Activated effector memory CD4-positive, alpha-beta T cell treated with anti-CD3 and anti-CD28 coated beads, Interleukin-2, amount 50 U/mL, for 16 hours (primary cell): ENCODE results near the gene FASTK.

Experiments used
- DNase-seq: peaks from one replicate; pipeline ENCODE4 v3.0.0-alpha.2; 2020

Gene FASTK

GRCh38 chr7:151080522-151081169, at the start of gene FASTK:
Gene FASTK (minus strand): TSS chr7:151080809. CDS start chr7:151080766, 43 bp downstream.
- peak; percentile 96 for DNase-seq

GRCh38 chr7:151129960-151130591, 49.5 kb upstream of the FASTK start:
- DNase-seq: no peak

GRCh38 chr7:151129117-151129959, 48.7 kb upstream of the FASTK start:
- DNase-seq: no peak

GRCh38 chr7:151128716-151129115, 48.1 kb upstream of the FASTK start:
- DNase-seq: no peak

- DNase-seq: no peak
Observed at GRCh38 chr7:151128144-151128543, 47.5 kb upstream of the FASTK start.

GRCh38 chr7:151126491-151127137, 46.0 kb upstream of the FASTK start:
- no peak for DNase-seq

GRCh38 chr7:151125846-151126481, 45.4 kb upstream of the FASTK start:
- DNase-seq: no peak

- no peak for DNase-seq
Observed at GRCh38 chr7:151125470-151125845, 44.8 kb upstream of the FASTK start.

GRCh38 chr7:151124899-151125399, 44.3 kb upstream of the FASTK start:
- DNase-seq: no peak

- no peak for DNase-seq
Observed at GRCh38 chr7:151124481-151124880, 43.9 kb upstream of the FASTK start.

- DNase-seq: peak; percentile 92
Observed at GRCh38 chr7:151123822-151124464, 43.3 kb upstream of the FASTK start.

- no peak for DNase-seq
Observed at GRCh38 chr7:151123158-151123821, 42.7 kb upstream of the FASTK start.

GRCh38 chr7:151122796-151123157, 42.2 kb upstream of the FASTK start:
- DNase-seq: no peak

GRCh38 chr7:151122276-151122675, 41.7 kb upstream of the FASTK start:
- no peak for DNase-seq

GRCh38 chr7:151121380-151122170, 41.0 kb upstream of the FASTK start:
- DNase-seq: no peak

GRCh38 chr7:151120896-151121295, 40.3 kb upstream of the FASTK start:
- DNase-seq: no peak

GRCh38 chr7:151119902-151120301, 39.3 kb upstream of the FASTK start:
- no peak for DNase-seq

GRCh38 chr7:151119055-151119415, 38.4 kb upstream of the FASTK start:
- no peak for DNase-seq

- DNase-seq: no peak
Observed at GRCh38 chr7:151118108-151119054, 37.8 kb upstream of the FASTK start.

GRCh38 chr7:151117565-151117964, 37.0 kb upstream of the FASTK start:
- peak; percentile 80 for DNase-seq
